K562 treated with DMSO at 1 percent for 48 hours (cell line): ENCODE measurements around the gene CCDC117. TPM values are rescaled to one million over a fixed set of nuclear protein-coding genes. Genes with fewer than 3 reads are reported as not detected.

Experiments used
- total RNA-seq: library from RNA; unstranded; fragments of 300-600 nt; gene quantifications from 2 replicates; pipeline ENCODE4 v1.2.3, GENCODE V29; 2022; ENCODE audit warnings: low replicate concordance; ENCODE audit errors: extremely low read depth

The CCDC117 gene
- not detected in 2 replicates for total RNA-seq

GRCh38 chr22:28772633-28773460, at the start of gene CCDC117:
Gene CCDC117, plus strand, starts transcription at chr22:28772695. Its CDS starts 155 bp downstream, at chr22:28772850.

GRCh38 chr22:28741785-28742561, 30.5 kb upstream of the CCDC117 start, which contains the start of the genes CHEK2 and HSCB:
Gene CHEK2, minus strand, starts transcription at chr22:28741820. Its CDS starts 7,099 bp downstream, at chr22:28734721.
Gene HSCB, plus strand, starts transcription at chr22:28742039. Its CDS starts 57 bp downstream, at chr22:28742096.

GRCh38 chr22:28800308-28801041, 28.0 kb downstream of the CCDC117 start, which contains the start of gene XBP1:
Gene XBP1, minus strand, starts transcription at chr22:28800569.

Other genes starting within 250 kb of the CCDC117 start
- gene TTC28, start 92.9 kb upstream of the CCDC117 start, total RNA-seq = not detected in 2 replicates
- gene CHEK2, start 30.9 kb upstream of the CCDC117 start, total RNA-seq = not detected in 2 replicates
- gene HSCB, start 30.7 kb upstream of the CCDC117 start, total RNA-seq = not detected in 2 replicates
- gene XBP1, start 27.9 kb downstream of the CCDC117 start, total RNA-seq = not detected in 2 replicates
- gene ZNRF3, start 110.9 kb downstream of the CCDC117 start, total RNA-seq = not detected in 2 replicates